Hepatocyte (in vitro differentiated cells): Measurements from ENCODE around the gene SORCS2. TPM values are rescaled to one million over a fixed set of nuclear protein-coding genes. Genes with fewer than 3 reads are reported as not detected.

ENCODE experiments used
- DNase-seq: peaks from one replicate; pipeline ENCODE4 v3.0.0-alpha.2; 2016; ENCODE audit warnings: low spot score
- H2AFZ ChIP-seq: fragments of 200-600 bp; sonication (generic); 2 replicates; pipeline ENCODE4 v1.6.0; 2016; ENCODE audit warnings: antibody characterized with exemption, mild to moderate bottlenecking
- H3K27ac ChIP-seq: fragments of 200-600 bp; sonication (generic); 2 replicates; pipeline ENCODE4 v1.5.1; 2016; ENCODE audit warnings: mild to moderate bottlenecking
- H3K27me3 ChIP-seq: fragments of 200-600 bp; sonication (generic); 2 replicates; pipeline ENCODE4 v1.6.1; 2016
- H3K36me3 ChIP-seq: fragments of 200-600 bp; sonication (generic); replicated peaks from 2 replicates; pipeline ENCODE4 v1.5.1; 2016; ENCODE audit warnings: low read depth; ENCODE audit not compliant: insufficient read depth
- H3K4me1 ChIP-seq: fragments of 200-600 bp; sonication (generic); 2 replicates; pipeline ENCODE4 v1.5.1; 2016; ENCODE audit warnings: mild to moderate bottlenecking, moderate library complexity; ENCODE audit not compliant: insufficient read depth
- H3K4me2 ChIP-seq: fragments of 200-600 bp; sonication (generic); 2 replicates; pipeline ENCODE4 v1.6.0; 2016
- H3K4me3 ChIP-seq: fragments of 200-600 bp; sonication (generic); 2 replicates; pipeline ENCODE4 v1.5.1; 2016; ENCODE audit warnings: mild to moderate bottlenecking
- H3K79me2 ChIP-seq: fragments of 200-600 bp; sonication (generic); 2 replicates; pipeline ENCODE4 v1.6.0; 2017; ENCODE audit warnings: mild to moderate bottlenecking
- H3K9me2 ChIP-seq: fragments of 200-600 bp; sonication (generic); replicated peaks from 2 replicates; pipeline ENCODE4 v1.6.0; 2017; ENCODE audit warnings: mild to moderate bottlenecking; ENCODE audit not compliant: insufficient read depth
- H3K9me3 ChIP-seq: fragments of 200-600 bp; sonication (generic); 2 replicates; pipeline ENCODE4 v1.5.1; 2016; ENCODE audit warnings: low read depth, mild to moderate bottlenecking
- H4K20me1 ChIP-seq: fragments of 200-600 bp; sonication (generic); 2 replicates; pipeline ENCODE4 v1.6.0; 2016; ENCODE audit warnings: mild to moderate bottlenecking; ENCODE audit not compliant: insufficient read depth, poor library complexity, severe bottlenecking
- EZH2 ChIP-seq: fragments of 200-600 bp; sonication (generic); IDR thresholded peaks from 2 replicates; pipeline ENCODE4 v1.6.1; 2016; ENCODE audit warnings: antibody characterized with exemption, mild to moderate bottlenecking, borderline replicate concordance
- EZH2phosphoT487 ChIP-seq: fragments of 200-600 bp; sonication (generic); IDR thresholded peaks from one replicate; pipeline ENCODE4 v1.6.1; 2018; ENCODE audit warnings: antibody characterized with exemption, mild to moderate bottlenecking, low read depth, moderate library complexity; ENCODE audit not compliant: unreplicated experiment, severe bottlenecking
- WGBS: methylation state at CpG from one replicate; pipeline ENCODE4 v1.1.6; 2016; ENCODE audit warnings: low lambda C conversion rate; ENCODE audit errors: missing lambda C conversion rate; 5-methylcytosine and 5-hydroxymethylcytosine counted together
- polyA plus RNA-seq: library from polyadenylated mRNA; unstranded; fragments of >200 nt; fragmentation: Nextera tagmentation; extraction: Ambion mirVana; gene quantifications from 2 replicates; pipeline ENCODE4 v1.2.1, GENCODE V29; 2016
- total RNA-seq: library from RNA; depleted of rRNA; stranded (reverse); fragments of >200 nt; gene quantifications from 2 replicates; pipeline ENCODE4 v1.2.3, GENCODE V29; 2014
- TF ChIP-seq, protein P1 (sequence below): fragments of 200-600 bp; sonication (generic); IDR thresholded peaks from 2 replicates; pipeline ENCODE4 v1.5.1; 2016; ENCODE audit warnings: antibody characterized with exemption, mild to moderate bottlenecking; ENCODE audit not compliant: poor library complexity

Gene SORCS2
- total and polyA plus RNA-seq, 2 experiments from 2014 or later: 1.6 to 4.8 TPM

DNA sequence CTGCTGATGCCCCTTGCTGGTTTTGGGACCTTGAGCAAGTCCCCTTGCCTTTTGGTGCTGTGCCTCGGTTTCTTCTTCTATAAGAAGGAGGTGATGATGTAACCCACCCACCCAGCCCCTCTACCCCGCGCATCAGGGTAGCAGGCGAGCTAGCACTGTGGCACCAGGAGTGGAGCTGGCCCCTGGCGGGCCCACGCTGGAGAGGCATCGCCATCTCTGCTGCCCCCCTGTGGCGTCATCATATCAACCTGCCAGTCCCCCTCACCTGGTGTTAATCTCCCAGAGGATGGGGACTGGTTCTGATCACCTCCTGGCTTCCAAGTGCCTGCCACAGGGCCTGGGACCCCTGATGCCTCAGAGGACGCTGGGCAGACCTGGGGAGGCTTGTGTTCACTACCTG, 6.3 kb upstream of the SORCS2 start:
- H2AFZ ChIP-seq: no peak overlapping the region
- peaks cover 28% of the 10 kb centered on the region for H3K27me3 ChIP-seq
- H3K27ac ChIP-seq: no peak overlapping the region
- no peaks in the 10 kb centered on the region for H3K36me3 ChIP-seq
- no peaks in the 10 kb centered on the region for H3K79me2 ChIP-seq
- H3K4me1 ChIP-seq: no peaks in the 10 kb centered on the region
- H3K9me2 ChIP-seq: no peaks in the 10 kb centered on the region
- TF ChIP-seq, protein P1, sequence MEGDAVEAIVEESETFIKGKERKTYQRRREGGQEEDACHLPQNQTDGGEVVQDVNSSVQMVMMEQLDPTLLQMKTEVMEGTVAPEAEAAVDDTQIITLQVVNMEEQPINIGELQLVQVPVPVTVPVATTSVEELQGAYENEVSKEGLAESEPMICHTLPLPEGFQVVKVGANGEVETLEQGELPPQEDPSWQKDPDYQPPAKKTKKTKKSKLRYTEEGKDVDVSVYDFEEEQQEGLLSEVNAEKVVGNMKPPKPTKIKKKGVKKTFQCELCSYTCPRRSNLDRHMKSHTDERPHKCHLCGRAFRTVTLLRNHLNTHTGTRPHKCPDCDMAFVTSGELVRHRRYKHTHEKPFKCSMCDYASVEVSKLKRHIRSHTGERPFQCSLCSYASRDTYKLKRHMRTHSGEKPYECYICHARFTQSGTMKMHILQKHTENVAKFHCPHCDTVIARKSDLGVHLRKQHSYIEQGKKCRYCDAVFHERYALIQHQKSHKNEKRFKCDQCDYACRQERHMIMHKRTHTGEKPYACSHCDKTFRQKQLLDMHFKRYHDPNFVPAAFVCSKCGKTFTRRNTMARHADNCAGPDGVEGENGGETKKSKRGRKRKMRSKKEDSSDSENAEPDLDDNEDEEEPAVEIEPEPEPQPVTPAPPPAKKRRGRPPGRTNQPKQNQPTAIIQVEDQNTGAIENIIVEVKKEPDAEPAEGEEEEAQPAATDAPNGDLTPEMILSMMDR: peak; percentile 26
- TF ChIP-seq EZH2 (no peak), EZH2phosphoT487 (no peak)
- peak; percentile 44 for DNase-seq
- no peaks in the 10 kb centered on the region for H4K20me1 ChIP-seq
- no peak overlapping the region for H3K4me2 ChIP-seq
- WGBS: 54% methylated on average over 9 of the region's 9 CpGs
- no peaks in the 10 kb centered on the region for H3K9me3 ChIP-seq
- H3K4me3 ChIP-seq: no peak overlapping the region

GRCh38 chr4:7186516-7187167, 5.7 kb upstream of the SORCS2 start:
- H3K27ac ChIP-seq: no peak overlapping the region
- H3K9me3 ChIP-seq: no peaks in the 10 kb centered on the region
- H3K4me1 ChIP-seq: no peaks in the 10 kb centered on the region
- H3K79me2 ChIP-seq: no peaks in the 10 kb centered on the region
- no peak overlapping the region for H3K4me3 ChIP-seq
- no peaks in the 10 kb centered on the region for H3K9me2 ChIP-seq
- H2AFZ ChIP-seq: no peak overlapping the region
- no peak for TF ChIP-seq EZH2phosphoT487
- TF ChIP-seq, protein P1: no peak
- no peak for TF ChIP-seq EZH2
- H4K20me1 ChIP-seq: no peaks in the 10 kb centered on the region
- no peak overlapping the region for H3K4me2 ChIP-seq
- H3K27me3 ChIP-seq: peaks cover 32% of the 10 kb centered on the region
- DNase-seq: no peak
- H3K36me3 ChIP-seq: no peaks in the 10 kb centered on the region
- 72% methylated on average over 15 of the region's 15 CpGs for WGBS

- H3K27ac ChIP-seq: no peak overlapping the region
- H3K9me3 ChIP-seq: no peaks in the 10 kb centered on the region
- DNase-seq: no peak
- no peak overlapping the region for H2AFZ ChIP-seq
- H3K79me2 ChIP-seq: no peaks in the 10 kb centered on the region
- H3K4me3 ChIP-seq: no peak overlapping the region
- peaks cover 32% of the 10 kb centered on the region for H3K27me3 ChIP-seq
- no peaks in the 10 kb centered on the region for H3K4me1 ChIP-seq
- H3K4me2 ChIP-seq: no peak overlapping the region
- no peak for TF ChIP-seq EZH2phosphoT487
- no peak for TF ChIP-seq EZH2
- TF ChIP-seq, protein P1: no peak
- WGBS: 46% methylated on average over 7 of the region's 7 CpGs
- H3K36me3 ChIP-seq: no peaks in the 10 kb centered on the region
- no peaks in the 10 kb centered on the region for H3K9me2 ChIP-seq
- H4K20me1 ChIP-seq: no peaks in the 10 kb centered on the region
Observed at GRCh38 chr4:7187168-7187535, 5.2 kb upstream of the SORCS2 start.

GRCh38 chr4:7187691-7188090, 4.6 kb upstream of the SORCS2 start:
- H3K36me3 ChIP-seq: no peaks in the 10 kb centered on the region
- H3K9me2 ChIP-seq: no peaks in the 10 kb centered on the region
- 79% methylated on average over 7 of the region's 7 CpGs for WGBS
- H3K4me1 ChIP-seq: no peaks in the 10 kb centered on the region
- H3K27ac ChIP-seq: no peak overlapping the region
- no peak for DNase-seq
- H3K4me3 ChIP-seq: no peak overlapping the region
- H4K20me1 ChIP-seq: no peaks in the 10 kb centered on the region
- peaks cover 32% of the 10 kb centered on the region for H3K27me3 ChIP-seq
- no peak overlapping the region for H2AFZ ChIP-seq
- H3K79me2 ChIP-seq: no peaks in the 10 kb centered on the region
- H3K4me2 ChIP-seq: no peak overlapping the region
- no peak for TF ChIP-seq EZH2
- no peak for TF ChIP-seq EZH2phosphoT487
- TF ChIP-seq, protein P1: no peak
- no peaks in the 10 kb centered on the region for H3K9me3 ChIP-seq
